GM23248 (cell line): ENCODE results near the gene SLC46A2.

Source experiments
- EZH2 ChIP-seq: fragments of 200-600 bp; sonication (generic); IDR thresholded peaks from 2 replicates; pipeline ENCODE4 v1.6.1; 2018; ENCODE audit warnings: antibody characterized with exemption, mild to moderate bottlenecking; ENCODE audit not compliant: insufficient read depth, poor library complexity, severe bottlenecking
- EZH2phosphoT487 ChIP-seq: fragments of 200-600 bp; sonication (generic); IDR thresholded peaks from 2 replicates; pipeline ENCODE4 v1.6.1; 2018; ENCODE audit warnings: antibody characterized with exemption, moderate library complexity, mild to moderate bottlenecking, low read depth; ENCODE audit not compliant: insufficient read depth

- TF ChIP-seq EZH2phosphoT487 (no peak), EZH2 (no peak)
Measured at GRCh38 chr9:112866662-112867274, 23.9 kb downstream of the SLC46A2 start.
